PC-9 (cell line): ENCODE measurements around the gene MRPL40.

Experiments
- EZH2 ChIP-seq: fragments of 200-600 bp; sonication (generic); IDR thresholded peaks from 2 replicates; pipeline ENCODE4 v1.8.0; 2017; ENCODE audit warnings: antibody characterized with exemption, low read depth
- TF ChIP-seq, protein P1 (sequence below): fragments of 200-600 bp; sonication (generic); conservative IDR thresholded peaks from 2 replicates; pipeline ENCODE4 v1.6.1; 2017; ENCODE audit warnings: mixed run types, antibody characterized with exemption, mild to moderate bottlenecking, moderate library complexity

DNA sequence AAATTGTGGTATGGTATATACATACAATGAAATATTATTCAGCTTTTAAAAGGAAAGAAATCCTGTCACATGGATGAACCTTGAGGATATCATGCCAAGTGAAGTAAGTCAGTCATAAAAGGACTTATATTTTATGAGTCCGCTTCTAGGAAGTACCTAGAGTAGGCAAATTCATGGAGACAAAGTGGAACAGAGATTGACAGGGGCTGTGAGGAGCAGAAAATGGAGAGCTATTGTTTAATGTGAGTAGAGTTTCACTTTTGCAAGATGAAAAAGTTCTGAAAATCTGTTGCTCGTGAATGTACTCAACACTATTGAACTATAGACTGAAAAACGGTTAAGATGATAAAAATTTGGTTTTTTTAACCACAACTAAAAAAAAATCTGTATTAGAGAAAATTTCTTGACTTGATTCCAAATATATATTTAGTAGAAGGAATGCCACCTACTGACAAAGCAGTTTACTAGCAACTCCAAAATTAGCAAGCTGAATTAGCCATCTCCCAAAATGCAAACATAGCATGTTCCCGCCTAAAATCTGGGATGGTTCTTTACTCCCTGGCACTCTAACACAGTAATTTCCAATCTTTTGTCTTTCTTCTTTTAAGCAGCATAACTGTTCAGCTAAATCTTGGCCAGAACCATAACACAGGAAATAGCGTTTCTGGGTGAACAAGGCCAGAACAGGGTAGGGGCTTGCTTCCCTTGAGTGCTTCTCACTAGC lies 45.1 kb downstream of the MRPL40 start:
- TF ChIP-seq, protein P1, sequence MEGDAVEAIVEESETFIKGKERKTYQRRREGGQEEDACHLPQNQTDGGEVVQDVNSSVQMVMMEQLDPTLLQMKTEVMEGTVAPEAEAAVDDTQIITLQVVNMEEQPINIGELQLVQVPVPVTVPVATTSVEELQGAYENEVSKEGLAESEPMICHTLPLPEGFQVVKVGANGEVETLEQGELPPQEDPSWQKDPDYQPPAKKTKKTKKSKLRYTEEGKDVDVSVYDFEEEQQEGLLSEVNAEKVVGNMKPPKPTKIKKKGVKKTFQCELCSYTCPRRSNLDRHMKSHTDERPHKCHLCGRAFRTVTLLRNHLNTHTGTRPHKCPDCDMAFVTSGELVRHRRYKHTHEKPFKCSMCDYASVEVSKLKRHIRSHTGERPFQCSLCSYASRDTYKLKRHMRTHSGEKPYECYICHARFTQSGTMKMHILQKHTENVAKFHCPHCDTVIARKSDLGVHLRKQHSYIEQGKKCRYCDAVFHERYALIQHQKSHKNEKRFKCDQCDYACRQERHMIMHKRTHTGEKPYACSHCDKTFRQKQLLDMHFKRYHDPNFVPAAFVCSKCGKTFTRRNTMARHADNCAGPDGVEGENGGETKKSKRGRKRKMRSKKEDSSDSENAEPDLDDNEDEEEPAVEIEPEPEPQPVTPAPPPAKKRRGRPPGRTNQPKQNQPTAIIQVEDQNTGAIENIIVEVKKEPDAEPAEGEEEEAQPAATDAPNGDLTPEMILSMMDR = no peak; the same call in 1 of the 2 replicates
- TF ChIP-seq EZH2 = no peak
